Stimulated activated CD4-positive, alpha-beta T cell treated with anti-CD3 and anti-CD28 coated beads, Interleukin-4, amount 100 ng/mL, for 4 hours (primary cell): ENCODE data around the gene DDR2.
"Not testable (repeated sequence)": the region's sequence is repeated elsewhere in the genome, so short reads cannot be mapped to it uniquely, and the experiment has no call there.

Experiments
- DNase-seq, 2 experiments: peaks; one replicate each; pipeline ENCODE4 v3.0.0-alpha.2; 2020

DDR2 gene

DNA sequence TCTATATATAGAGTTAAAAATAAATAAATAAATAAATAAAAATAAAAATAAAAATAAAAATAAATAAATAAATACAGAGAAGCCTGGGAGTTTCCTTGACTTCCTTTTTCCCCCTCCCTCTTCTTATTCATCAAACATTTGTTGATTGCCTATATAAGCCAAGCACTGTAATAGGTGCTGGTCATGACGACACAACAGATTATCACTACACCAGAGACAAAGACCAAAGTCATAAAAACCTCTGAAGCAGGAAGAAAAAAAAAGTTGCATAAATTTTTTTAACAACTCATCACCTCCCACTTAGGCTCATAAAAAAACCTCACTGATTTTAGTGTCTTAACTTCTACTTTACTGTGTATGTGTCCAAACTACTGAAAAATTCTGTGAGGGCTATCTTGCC, 95.2 kb downstream of the DDR2 start:
- DNase-seq: not testable (repeated sequence)

DNA sequence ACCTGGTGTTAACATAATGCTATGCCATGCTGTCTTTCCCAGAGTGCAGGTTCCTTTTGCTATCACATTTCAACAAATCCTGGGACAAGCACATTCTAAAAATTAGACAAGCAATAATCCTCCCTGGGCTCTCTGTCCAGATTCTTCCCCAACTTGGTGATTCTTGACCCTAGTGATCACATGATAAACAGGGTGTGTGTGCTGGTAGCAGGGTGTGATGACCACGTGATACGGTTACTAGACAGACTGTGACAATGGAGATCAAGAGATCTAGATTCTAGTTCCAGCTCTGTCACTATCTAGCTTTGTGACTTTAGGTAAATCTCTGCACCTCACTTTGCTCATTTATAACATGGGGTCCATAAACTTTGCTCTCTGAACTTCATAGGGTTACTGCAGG, 96.3 kb downstream of the DDR2 start:
- no peak for DNase-seq

DNA sequence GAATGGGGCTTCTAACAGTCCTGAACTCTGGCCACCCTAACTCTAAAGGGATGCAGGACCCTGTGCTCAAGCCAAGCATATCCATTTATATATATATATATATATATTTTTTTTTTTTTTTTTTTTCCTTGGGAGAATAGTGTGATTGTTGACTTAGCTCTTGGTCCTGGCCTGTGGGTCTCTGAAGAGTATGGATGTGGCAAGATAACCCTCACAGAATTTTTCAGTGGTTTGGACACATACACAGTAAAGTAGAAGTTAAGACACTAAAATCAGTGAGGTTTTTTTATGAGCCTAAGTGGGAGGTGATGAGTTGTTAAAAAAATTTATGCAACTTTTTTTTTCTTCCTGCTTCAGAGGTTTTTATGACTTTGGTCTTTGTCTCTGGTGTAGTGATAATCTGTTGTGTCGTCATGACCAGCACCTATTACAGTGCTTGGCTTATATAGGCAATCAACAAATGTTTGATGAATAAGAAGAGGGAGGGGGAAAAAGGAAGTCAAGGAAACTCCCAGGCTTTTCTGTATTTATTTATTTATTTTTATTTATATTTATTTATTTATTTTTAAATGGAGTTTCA, 97.0 kb downstream of the DDR2 start:
- DNase-seq: not testable (repeated sequence)

DNA sequence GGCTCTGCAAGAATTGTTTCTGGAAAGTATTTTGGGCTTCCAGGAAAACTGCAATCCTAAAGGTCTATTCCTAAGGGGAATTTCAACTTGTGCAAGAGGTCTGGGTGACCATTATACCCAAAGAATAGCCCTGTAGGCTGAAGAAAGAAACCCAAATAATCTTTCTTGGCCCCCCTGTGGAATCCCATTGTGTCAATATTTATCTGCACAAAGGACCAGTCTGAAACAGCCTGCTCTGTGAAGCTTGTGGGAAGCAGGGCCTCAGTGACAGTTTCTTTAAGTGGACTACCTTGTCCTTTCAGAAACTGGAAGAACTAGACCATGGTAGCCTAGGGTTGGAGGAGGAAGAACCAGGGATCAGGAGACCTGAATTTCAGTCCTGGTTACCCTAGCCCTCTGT, 99.8 kb downstream of the DDR2 start:
- no peak for DNase-seq

DNA sequence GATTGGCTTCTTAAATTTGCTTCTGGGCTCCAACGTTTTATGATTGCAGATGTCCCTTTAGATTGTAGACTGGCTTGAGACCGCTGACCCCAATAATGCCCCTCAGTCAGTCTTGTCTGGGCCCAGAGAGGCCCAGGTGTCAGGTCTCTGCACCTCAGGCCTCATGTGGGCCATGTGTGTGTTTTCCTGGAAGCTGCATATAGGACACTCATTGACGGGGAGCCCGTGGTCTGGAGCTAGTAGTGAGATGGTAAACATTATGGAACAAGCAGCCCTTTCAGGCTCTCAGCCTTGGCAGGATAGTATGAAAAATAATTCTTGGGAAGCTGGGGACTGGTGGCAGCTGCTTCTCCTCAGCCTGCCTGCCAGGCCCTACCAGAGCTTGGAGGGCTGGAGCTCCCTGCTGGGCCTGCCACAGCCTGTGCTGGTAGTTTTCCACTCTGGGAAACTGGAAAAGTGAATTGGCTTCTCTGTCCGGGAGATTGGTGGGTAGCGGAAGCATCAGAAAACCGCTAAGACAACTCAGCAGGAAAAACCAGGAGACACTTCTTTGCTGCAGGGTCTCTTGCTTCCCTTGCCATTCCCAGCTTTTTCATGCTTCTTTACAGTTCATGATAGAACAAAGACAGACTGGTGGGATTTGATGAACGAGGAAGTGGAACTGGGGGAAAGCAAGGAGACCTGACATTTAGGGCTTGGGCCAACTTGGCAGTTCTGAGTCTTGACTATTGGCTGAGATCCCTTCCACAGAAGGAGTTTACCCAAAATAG, 100.5 kb downstream of the DDR2 start:
- DNase-seq: no peak

DNA sequence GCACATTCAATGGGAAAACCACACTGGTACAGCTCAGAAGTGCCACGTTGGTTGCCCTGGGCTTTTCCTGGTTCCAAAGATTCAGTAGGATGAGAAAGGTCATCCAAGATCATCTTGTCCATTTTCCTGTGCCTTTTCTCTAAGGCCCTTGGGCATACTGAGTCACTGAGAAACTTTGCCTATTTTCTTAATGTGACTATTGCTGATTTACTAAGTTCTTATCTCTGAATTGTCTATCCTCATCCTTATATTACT, 101.0 kb downstream of the DDR2 start:
- DNase-seq: no peak

DNA sequence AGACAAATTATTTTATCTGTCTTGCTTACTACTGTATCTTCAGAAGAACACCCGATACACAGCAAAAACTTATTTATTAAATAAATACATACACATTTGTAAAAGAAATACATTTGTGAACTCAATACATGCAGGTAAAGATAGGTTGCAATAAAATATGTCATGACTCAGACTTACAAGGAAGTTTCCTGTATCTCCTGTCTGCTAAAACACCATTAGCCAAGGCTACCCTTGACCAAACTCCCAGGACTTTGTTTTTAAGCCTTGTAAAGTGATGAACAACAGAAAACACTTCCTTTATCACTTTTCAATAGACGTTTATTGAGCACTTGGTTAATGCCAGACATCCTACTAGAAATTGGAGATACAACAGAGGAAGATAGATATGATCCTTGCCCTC, 101.8 kb downstream of the DDR2 start:
- DNase-seq: no peak

DNA sequence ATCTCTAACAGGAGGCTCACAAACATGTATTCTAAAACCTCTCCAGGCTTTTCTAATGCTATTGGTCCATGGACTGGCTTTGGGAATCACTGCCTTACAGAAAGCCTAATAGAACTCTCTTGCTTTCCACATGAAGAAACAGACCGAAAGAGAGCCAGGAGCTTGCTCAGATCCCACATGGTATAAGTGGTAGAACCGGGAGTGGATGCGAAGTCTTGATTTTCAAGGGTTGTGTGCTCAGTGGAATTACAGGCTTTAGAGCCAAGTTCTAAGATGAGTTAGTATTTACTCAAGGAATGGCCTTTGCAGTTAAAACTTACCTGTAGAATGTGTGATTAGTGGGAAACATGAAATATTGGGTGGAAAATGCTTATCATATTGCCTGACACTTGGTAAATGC, 103.9 kb downstream of the DDR2 start:
- DNase-seq: no peak

DNA sequence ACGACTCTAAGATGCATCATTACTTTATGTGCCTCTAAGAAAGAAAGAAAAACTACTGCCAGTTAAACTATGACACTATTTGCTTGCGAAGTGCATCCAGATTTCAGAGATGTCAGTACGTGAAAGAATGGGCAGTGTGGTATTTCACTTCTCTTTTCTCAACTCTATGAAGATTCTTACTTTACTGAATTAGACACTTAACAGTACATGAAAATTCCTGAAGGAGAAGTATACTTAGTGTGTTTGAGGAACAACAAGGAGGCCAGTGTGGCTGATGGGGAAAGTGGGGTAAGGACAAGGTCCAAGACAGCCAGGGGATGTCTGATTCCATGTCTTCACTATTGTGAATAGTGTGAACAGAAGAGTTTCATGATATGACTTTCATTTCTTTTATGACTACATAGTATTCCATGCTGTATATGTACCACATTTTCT, 104.4 kb downstream of the DDR2 start:
- no peak for DNase-seq

DNA sequence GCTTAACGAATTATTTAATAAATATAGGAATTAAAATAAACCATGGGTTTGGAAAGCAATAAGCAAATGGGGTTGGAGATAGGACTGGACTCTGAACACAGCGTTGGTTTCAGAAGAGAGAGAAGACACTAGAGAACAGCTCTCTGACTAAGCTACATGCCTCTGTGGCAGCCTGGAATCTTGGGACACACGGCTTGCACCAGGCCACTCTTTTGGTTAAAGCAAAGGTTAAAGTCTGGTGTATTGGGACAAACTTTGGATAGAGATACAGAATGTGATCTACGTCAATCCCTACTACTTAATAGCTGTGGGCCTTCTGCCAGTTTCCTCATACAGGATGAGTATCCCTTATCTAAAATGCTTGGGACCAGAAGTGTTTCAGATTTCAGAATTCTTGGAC, 108.5 kb downstream of the DDR2 start:
- no peak for DNase-seq

DNA sequence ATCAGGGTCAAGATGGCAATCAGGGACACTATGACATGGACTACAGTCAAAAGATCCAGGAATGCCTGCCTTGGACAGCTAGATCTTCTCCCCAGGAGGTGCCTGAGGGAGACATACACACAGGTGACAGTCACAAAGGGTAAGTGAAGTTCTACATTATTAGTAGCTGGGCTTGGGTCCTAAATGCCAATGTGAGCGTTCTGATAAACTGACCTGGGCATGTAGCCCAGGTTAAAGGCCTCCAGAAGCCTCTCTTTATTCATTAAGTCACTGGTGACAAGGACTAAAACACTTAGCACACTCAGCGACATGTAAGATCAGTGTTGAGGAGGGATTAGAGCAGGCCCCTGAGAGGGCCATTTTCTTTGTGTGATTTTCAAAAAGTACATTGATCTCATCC, 109.3 kb downstream of the DDR2 start:
- no peak for DNase-seq

DNA sequence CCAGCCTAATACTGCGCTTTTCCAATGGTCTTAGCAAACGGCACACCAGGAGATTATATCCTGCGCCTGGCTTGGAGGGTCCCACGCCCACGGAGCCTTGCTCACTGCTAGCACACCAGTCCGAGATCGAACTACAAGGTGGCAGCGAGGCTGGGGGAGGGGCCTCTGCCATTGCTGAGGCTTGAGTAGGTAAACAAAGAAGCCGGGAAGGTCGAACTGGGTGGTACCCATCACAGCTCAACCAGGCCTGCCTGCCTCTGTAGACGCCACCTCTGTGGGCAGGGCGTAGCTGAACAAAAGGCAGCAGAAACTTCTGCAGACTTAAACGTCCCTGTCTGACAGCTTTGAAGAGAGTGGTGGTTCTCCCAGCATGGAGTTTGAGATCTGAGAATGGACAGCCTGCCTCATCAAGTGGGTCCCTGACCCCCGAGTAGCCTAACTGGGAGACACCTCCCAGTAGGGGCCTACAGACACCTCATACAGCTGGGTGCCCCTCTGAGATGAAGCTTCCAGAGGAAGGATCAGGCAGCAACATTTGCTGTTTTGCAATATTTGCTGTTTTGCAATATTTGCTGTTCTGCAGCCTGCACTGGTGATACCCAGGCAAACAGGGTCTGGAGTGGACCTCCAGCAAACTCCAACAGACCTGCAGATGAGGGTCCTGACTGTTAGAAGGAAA, 114.1 kb downstream of the DDR2 start:
- not testable (repeated sequence) for DNase-seq

DNA sequence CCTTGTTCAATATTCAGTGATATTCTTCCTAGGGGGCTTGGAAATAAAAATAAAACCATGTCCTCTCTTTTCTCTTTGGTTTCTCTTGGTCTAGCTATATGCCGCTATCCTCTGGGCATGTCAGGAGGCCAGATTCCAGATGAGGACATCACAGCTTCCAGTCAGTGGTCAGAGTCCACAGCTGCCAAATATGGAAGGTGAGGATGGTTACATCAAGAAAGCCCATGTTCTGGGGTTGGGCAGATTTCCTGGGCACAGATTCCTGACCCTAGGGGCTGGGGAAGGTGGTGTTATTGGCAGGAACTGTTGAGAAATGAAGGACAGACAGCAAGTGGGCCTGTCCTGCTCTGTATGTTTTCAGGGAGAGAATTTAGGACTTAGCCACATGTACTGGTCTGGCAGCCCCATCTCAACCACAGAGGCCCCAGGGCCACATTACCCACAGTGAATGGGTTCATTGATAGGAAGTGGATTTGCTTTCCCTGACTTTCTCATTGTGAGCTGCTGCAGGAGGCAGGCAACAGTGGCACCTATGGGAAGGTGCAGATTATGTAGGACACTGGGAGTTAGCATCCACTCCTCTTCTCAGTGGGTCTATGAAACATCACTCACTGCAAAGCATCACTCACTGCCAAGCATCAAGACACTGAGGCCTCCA, 120.9 kb downstream of the DDR2 start:
- DNase-seq: no peak

DNA sequence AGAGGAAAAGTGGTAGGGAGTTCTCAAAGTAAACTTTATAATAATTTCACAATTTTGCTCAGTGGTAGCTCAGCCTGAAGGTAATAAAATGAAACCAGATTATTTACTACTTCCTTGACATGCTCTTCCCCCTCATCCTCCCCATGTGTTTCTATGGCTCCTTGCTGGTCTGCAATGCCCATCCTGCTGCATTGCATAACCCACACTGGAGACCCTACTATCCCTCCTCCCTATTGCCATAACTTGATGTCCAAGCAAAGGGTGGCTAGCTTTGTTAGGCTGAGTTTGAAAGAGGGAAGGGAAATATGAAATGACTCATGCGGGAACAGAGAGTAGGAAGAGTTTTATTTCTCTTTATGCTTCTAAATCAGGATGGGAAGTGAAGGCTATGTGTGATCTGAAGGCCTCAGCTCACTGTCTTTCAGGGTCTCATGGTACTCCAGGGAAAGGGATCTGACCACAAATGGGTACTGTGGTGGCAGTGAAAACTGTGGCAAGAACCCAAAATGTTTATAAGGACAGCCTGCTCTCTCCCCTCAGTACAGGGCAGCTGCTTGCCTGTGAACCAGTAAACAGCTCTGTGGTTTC, 121.8 kb downstream of the DDR2 start:
- no peak for DNase-seq

DNA sequence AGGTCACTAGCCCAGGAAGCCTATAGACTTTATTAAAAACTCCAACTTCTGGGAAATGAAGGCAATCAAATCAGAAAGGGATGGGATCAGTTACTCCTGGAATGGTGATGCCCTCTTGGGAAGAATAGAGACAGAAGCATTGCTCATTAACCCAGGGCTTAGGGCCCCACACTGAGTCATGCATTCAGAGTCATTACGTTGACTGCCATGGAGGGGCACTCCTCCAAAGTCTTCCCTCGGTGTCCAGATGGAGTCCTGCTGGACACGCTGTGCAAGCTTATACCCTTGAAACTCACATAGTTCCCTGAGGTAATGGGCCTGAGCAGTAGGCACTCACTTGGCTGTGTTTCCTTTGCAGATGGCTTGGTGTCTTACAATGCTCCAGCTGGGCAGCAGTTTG, 123.0 kb downstream of the DDR2 start:
- DNase-seq: no peak

DNA sequence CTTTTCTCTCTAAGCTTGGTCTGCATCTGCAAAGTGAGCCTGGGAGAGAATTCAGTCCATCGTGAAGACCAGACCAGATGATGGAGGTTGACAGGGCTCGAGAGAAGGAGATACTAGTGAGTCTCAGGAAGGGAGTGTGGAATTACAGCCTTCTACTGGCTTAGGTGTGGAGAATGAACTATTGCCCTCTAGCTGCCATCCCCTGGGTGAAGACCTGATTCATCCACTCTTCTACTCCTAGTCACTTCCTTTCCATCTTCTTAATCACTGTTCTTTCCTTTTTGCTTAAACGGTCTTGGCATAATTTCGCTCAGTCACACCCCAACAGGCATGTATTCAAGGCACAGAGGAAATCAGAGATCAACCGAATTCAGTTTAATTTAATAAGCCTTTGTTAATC, 124.3 kb downstream of the DDR2 start:
- no peak for DNase-seq

DNA sequence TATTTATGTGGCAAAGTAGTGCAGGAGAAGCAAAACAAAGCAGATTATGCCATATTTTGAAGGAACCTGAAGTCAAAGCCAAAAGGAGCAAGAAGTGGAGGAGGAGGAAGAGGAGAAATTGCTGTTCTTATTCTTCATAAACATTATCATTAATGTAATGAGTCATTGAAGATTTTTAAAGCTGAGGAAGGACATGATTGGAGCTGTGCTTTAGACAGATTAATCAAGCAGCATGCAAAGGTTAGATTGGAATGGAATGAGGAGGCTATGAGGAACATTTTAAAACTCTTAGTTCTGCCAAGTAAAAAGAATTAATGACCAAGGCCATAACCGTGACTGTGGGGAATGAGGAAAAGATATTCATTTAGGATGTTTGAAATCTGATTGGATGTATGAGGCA, 125.2 kb downstream of the DDR2 start:
- DNase-seq: no peak

DNA sequence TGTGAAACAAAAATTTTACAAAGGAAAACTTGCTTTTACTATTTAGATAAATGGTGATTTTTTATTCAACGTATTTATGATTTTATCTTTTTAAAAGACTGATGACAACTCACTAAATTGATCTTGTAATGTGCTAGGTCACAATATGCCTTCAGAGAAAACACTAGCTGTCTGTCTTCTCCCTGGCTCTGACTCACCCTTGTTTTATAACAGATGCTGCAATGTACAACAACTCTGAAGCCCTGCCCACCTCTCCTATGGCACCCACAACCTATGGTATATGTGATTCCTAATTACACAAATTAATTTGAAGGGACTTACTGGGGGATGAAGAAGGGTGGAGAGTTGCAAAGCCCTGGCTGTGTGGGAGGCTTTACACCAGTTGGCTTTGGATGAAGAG, 133.5 kb downstream of the DDR2 start:
- no peak for DNase-seq

DNA sequence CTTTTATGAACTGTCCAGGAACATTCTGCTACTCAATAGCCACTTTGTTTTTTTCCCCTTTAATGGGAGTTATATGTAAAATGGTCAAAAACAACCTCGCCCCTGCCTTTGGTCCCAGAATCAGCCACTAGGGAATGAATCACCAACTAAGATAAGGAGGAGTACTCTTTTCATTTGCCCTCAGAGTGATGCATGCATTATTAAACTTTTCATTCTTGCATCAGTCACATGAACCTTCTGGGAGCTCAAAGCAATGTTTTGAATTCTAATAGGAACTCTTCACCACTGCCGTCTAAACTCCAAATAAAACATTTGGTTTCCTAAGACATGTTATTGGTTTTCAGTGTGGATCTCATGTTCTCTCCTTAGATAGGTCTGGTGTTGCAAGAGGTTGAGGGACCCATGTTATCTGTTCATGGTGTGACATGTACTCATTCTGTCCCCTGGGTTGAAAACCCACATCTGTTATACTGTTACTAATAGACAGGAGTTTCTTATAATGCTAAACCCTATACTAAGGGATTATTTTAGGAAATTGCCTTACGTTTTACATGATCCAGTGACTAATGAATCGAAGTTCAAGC, 140.4 kb downstream of the DDR2 start:
- DNase-seq: no peak

DNA sequence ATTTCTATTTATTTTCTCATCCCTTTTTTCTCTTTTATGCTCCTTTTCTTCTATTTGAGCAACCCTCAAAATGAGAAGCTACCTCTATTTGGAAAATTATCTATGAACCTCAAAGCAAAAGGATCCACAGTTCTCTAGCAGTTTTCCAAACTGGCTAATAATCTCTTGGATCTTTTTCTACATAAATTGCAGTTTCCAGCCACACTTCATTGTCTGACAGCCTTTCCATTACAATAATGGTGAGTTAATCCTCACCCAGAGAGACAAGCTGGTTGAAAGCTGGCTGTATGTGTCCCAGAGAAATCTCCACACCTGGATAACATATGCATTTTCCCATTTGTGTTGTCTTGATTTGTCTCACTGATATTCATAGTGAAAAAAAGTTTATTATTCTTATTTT, 141.7 kb downstream of the DDR2 start:
- DNase-seq: no peak

DNA sequence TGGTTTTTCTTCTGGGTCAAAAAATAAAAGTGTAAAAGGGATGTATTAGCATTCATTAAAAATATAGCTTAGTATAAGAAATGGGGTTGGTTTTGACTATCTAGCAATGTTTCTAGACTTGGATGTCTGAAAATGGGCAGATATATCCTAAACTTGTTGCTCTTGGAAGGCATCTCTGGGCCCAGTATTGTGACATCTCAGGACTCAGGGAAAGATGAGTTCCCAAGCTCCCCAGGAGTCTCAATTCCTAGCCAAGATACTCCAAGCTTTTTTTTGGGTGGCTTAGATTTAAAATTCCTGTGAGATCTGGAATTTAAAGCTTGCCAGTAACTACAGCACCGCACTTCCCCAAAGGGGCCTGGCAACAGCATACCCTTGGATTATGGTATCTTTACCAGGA, 146.8 kb downstream of the DDR2 start:
- no peak for DNase-seq

DNA sequence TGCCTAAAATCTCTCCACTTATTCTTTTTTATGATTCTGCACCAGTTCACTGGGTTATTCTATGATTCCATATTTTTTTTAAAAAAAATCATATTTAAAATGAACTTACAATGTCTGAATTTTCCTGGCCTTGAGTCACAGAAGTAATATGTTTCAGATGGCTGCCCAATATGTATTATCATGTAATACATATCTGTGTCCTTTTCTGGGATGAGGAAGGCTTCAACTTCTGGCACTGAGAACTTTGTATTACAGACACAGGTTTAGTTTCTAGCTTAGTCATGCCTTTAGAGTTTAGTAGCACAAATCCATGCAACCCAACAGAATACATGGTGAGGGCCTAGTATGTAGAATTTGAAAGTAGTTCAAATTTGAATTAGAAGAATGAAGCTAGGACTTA, 150.4 kb downstream of the DDR2 start:
- no peak for DNase-seq

DNA sequence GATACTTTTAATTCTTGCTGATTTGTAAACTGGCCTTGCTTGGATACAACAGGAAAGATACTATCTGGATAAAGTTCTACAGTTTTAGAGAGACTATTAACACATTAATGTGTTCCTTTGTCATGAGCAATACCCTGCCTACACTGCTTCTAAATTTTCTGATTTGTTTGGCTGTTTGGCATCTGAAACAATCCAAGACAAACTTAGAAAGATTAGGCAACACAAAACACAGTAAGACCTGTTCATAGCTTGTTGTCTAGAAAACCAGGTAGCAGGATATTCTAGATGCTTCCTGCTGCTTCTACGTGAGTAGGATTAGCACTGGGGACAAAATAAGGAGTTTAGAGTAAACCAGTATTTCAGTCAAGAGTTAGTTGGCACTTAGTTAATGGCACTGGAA, 152.7 kb downstream of the DDR2 start:
- DNase-seq: not testable (repeated sequence)
